ENCODE data around the gene KCNH5.

Gene KCNH5

DNA sequence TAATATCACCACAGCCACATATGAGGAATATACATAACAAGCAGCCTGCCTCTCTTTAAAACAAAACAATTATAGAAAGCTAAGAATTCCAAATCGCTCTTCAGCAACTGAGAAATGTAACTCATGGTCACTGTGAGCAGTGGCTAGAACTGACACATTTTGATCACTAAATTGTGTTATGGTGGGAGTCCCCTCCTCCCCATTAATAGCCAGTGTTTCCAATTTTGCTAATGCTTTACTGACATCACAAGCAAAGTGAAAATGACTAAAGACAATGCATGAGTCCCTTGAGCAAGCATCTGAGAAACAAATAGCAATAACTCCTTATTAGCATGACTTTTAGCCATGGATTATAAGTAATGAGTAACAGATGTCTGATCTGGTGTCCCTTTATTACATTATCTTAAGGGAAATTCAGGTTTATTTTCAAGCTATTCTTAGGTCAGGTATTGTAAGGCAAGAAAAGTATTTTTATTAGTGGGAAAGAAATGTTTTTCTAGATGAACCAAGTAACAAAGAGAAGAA is 148.3 kb downstream of the KCNH5 start:
- TF ChIP-seq TAF1 (IDR thresholded peaks at IDR 0.05; ENCODE audit: borderline replicate concordance, insufficient read depth, low read length), result no peak

GRCh38 chr14:62894736-62895135 is 150.5 kb downstream of the KCNH5 start:
- TF ChIP-seq TAF1 (IDR thresholded peaks at IDR 0.05; ENCODE audit: borderline replicate concordance, insufficient read depth, low read length) (no peak), SIN3A (IDR thresholded peaks at IDR 0.05; ENCODE audit: borderline replicate concordance, insufficient read depth, low read length) (no peak), POLR2AphosphoS5 (IDR thresholded peaks at IDR 0.05; ENCODE audit: low read depth, low read length) (no peak), FOXP2 (optimal IDR thresholded peaks at IDR 0.05; ENCODE audit: borderline replicate concordance, extremely low read depth, extremely low read length, insufficient read depth) (no peak)
- TF ChIP-seq, protein P1, sequence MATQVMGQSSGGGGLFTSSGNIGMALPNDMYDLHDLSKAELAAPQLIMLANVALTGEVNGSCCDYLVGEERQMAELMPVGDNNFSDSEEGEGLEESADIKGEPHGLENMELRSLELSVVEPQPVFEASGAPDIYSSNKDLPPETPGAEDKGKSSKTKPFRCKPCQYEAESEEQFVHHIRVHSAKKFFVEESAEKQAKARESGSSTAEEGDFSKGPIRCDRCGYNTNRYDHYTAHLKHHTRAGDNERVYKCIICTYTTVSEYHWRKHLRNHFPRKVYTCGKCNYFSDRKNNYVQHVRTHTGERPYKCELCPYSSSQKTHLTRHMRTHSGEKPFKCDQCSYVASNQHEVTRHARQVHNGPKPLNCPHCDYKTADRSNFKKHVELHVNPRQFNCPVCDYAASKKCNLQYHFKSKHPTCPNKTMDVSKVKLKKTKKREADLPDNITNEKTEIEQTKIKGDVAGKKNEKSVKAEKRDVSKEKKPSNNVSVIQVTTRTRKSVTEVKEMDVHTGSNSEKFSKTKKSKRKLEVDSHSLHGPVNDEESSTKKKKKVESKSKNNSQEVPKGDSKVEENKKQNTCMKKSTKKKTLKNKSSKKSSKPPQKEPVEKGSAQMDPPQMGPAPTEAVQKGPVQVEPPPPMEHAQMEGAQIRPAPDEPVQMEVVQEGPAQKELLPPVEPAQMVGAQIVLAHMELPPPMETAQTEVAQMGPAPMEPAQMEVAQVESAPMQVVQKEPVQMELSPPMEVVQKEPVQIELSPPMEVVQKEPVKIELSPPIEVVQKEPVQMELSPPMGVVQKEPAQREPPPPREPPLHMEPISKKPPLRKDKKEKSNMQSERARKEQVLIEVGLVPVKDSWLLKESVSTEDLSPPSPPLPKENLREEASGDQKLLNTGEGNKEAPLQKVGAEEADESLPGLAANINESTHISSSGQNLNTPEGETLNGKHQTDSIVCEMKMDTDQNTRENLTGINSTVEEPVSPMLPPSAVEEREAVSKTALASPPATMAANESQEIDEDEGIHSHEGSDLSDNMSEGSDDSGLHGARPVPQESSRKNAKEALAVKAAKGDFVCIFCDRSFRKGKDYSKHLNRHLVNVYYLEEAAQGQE (IDR thresholded peaks at IDR 0.05; ENCODE audit: insufficient read depth in 1 of 2, low read depth in 2 of 2, low read length in 2 of 2), result no peak

GRCh38 chr14:62889364-62889763 is 155.9 kb downstream of the KCNH5 start:
- TF ChIP-seq POLR2AphosphoS5 (IDR thresholded peaks at IDR 0.05; ENCODE audit: low read depth, low read length) (no peak), TAF1 (IDR thresholded peaks at IDR 0.05; ENCODE audit: borderline replicate concordance, insufficient read depth, low read length) (no peak), FOXP2 (optimal IDR thresholded peaks at IDR 0.05; ENCODE audit: borderline replicate concordance, extremely low read depth, extremely low read length, insufficient read depth) (no peak), SIN3A (IDR thresholded peaks at IDR 0.05; ENCODE audit: borderline replicate concordance, insufficient read depth, low read length) (no peak)
- TF ChIP-seq, protein P1 (IDR thresholded peaks at IDR 0.05; ENCODE audit: insufficient read depth in 1 of 2, low read depth in 2 of 2, low read length in 2 of 2), result no peak

GRCh38 chr14:62886461-62886860 is 158.8 kb downstream of the KCNH5 start:
- TF ChIP-seq FOXP2 (optimal IDR thresholded peaks at IDR 0.05; ENCODE audit: borderline replicate concordance, extremely low read depth, extremely low read length, insufficient read depth) (no peak), POLR2AphosphoS5 (IDR thresholded peaks at IDR 0.05; ENCODE audit: low read depth, low read length) (no peak), TAF1 (IDR thresholded peaks at IDR 0.05; ENCODE audit: borderline replicate concordance, insufficient read depth, low read length) (no peak), SIN3A (IDR thresholded peaks at IDR 0.05; ENCODE audit: borderline replicate concordance, insufficient read depth, low read length) (no peak)
- TF ChIP-seq, protein P1 (IDR thresholded peaks at IDR 0.05; ENCODE audit: insufficient read depth in 1 of 2, low read depth in 2 of 2, low read length in 2 of 2), result no peak

DNA sequence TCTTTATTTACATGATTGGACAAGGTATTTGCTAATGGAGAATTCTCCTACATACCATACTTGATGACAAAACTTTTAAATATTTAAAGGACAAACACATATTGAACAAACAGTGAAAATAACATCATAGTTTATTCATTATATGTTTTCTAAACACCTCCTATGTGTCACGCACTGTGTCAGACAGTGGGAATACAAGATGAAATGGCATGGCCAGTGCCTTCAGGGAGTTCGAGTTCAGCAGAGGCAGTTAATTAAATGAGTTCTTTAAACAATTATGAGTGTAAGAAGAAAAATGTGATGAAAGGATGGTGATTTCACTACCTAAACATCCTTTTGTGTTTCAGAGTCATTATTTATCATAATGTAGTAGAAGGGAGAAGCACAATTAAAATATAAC is 159.8 kb downstream of the KCNH5 start:
- TF ChIP-seq, protein P1 (IDR thresholded peaks at IDR 0.05; ENCODE audit: insufficient read depth in 1 of 2, low read depth in 2 of 2, low read length in 2 of 2), result no peak
- TF ChIP-seq FOXP2 (optimal IDR thresholded peaks at IDR 0.05; ENCODE audit: borderline replicate concordance, extremely low read depth, extremely low read length, insufficient read depth) (no peak), POLR2AphosphoS5 (IDR thresholded peaks at IDR 0.05; ENCODE audit: low read depth, low read length) (no peak), TAF1 (IDR thresholded peaks at IDR 0.05; ENCODE audit: borderline replicate concordance, insufficient read depth, low read length) (no peak), SIN3A (IDR thresholded peaks at IDR 0.05; ENCODE audit: borderline replicate concordance, insufficient read depth, low read length) (no peak)
